ENCODE results near the gene BICDL1. TPM values are rescaled to one million over a fixed set of nuclear protein-coding genes. Genes with fewer than 3 reads are reported as not detected.

BICDL1 gene
- total RNA-seq, 1 donor from 2014 or later, result 0.39 TPM

Other genes with a start within 250 kb of the BICDL1 start
- 2.4 TPM for gene CIT, start 111.9 kb upstream of the BICDL1 start, total RNA-seq
- 62.4 TPM for gene RAB35, start 127.5 kb downstream of the BICDL1 start, total RNA-seq
- 97.0 TPM for gene GCN1, start 205.5 kb downstream of the BICDL1 start, total RNA-seq
- 1,415 TPM for gene RPLP0, start 211.9 kb downstream of the BICDL1 start, total RNA-seq

Measured in mesenteric fat pad (tissue), 1 donor.